AG09309 (cell line): Measurements from ENCODE around the gene KRT77.

ENCODE experiments used
- DNase-seq: peaks from one replicate; pipeline ENCODE4 v3.0.0-alpha.2; 2010; ENCODE audit warnings: low read depth
- H3K4me3 ChIP-seq: 2 replicates; pipeline ENCODE4 v1.5.1; 2011; ENCODE audit warnings: mild to moderate bottlenecking, low read depth, low read length, moderate library complexity; ENCODE audit not compliant: control insufficient read depth
- TF ChIP-seq, protein P1 (sequence below): IDR thresholded peaks from 2 replicates; pipeline ENCODE4 v1.5.1; 2011; ENCODE audit warnings: mild to moderate bottlenecking, low read depth, low read length, inconsistent platforms; ENCODE audit not compliant: insufficient read depth, control insufficient read depth; ENCODE audit errors: missing control alignments

Gene KRT77

GRCh38 chr12:52735816-52736632 is 32.7 kb upstream of the KRT77 start:
- no peak for DNase-seq
- no peak overlapping the region for H3K4me3 ChIP-seq
- TF ChIP-seq, protein P1, sequence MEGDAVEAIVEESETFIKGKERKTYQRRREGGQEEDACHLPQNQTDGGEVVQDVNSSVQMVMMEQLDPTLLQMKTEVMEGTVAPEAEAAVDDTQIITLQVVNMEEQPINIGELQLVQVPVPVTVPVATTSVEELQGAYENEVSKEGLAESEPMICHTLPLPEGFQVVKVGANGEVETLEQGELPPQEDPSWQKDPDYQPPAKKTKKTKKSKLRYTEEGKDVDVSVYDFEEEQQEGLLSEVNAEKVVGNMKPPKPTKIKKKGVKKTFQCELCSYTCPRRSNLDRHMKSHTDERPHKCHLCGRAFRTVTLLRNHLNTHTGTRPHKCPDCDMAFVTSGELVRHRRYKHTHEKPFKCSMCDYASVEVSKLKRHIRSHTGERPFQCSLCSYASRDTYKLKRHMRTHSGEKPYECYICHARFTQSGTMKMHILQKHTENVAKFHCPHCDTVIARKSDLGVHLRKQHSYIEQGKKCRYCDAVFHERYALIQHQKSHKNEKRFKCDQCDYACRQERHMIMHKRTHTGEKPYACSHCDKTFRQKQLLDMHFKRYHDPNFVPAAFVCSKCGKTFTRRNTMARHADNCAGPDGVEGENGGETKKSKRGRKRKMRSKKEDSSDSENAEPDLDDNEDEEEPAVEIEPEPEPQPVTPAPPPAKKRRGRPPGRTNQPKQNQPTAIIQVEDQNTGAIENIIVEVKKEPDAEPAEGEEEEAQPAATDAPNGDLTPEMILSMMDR = no peak

- DNase-seq = no peak
- no peak overlapping the region for H3K4me3 ChIP-seq
Observed at GRCh38 chr12:52735106-52735505, 31.8 kb upstream of the KRT77 start.

DNA sequence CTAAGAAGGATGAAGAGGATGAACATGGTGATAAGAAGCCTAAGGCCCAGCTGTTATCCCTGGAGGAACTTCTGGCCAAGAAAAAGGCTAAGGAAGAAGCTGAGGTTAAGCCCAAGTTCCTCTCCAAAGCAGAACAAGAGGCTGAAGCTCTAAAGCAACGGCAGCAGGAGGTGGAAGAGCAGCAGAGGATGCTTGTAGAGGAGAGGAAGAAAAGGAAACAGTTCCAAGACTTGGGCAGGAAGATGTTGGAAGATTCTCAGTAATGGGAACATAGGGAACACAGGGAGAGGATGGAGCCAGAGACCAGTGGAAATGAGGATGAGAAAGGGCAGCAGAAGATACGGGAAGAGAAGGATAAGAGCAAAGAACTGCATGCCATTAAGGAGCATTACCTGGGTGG is 27.5 kb upstream of the KRT77 start:
- no peak for DNase-seq
- TF ChIP-seq, protein P1 = no peak
- no peak overlapping the region for H3K4me3 ChIP-seq

More at GRCh38 chr12:52735106-52735505, 31.8 kb upstream of the KRT77 start:
- TF ChIP-seq, protein P1 = no peak

DNA sequence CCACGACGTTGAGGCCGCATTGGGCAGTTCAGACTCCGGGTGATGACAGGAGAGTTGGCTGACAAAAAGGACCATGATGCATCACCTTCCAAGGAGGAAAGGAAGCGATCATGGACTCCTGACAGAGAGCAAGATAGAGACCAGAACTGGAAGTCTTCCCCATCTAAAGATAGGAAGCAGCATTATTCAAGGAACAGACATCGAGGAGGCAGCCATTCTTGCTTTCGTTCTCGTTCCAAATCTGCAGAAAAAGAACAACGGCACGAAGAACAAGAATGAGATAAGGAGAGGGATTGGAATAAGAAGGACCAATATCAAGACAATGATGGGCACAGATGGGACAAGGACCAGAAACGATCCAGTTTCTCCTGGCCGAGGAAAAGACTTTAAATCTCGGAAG is 27.1 kb upstream of the KRT77 start:
- DNase-seq = no peak
- no peak overlapping the region for H3K4me3 ChIP-seq
- TF ChIP-seq, protein P1 = no peak

- H3K4me3 ChIP-seq = no peak overlapping the region
- TF ChIP-seq, protein P1 = no peak
- DNase-seq = no peak
Observed at GRCh38 chr12:52729147-52729546, 25.8 kb upstream of the KRT77 start.

DNA sequence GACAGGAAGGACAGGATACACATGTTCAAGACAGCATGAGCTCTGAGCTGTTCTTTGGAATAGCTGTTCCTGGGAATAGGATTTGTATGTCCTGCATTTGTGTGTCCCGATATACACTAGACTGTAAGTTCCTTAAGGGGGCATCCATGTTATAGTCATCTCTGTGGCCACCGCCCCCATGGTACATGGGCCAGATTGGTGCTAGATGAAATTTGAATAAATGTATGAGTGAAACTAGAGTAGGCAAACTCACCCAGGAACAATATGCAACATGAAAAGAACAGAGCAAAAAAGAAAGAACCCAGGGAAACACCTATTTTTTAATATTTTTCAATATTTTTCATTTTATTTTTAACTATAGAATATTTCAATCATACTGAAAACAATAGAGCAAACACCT is 25.1 kb upstream of the KRT77 start:
- TF ChIP-seq, protein P1 = no peak
- no peak overlapping the region for H3K4me3 ChIP-seq
- no peak for DNase-seq
